GM18951 (cell line): ENCODE measurements around the gene HAT1.

ENCODE experiments used
- POLR2A ChIP-seq: IDR thresholded peaks from 4 replicates; pipeline ENCODE4 v1.6.1; 2011; ENCODE audit warnings: mild to moderate bottlenecking; ENCODE audit not compliant: insufficient read length, insufficient read depth; ENCODE audit errors: extremely low read depth
- in situ Hi-C: fragments of 300-500 bp; cut with MboI; formaldehyde crosslinking; loops from one replicate; pipeline ENCODE4 v1.12.0; 2022; ENCODE audit warnings: low sequenced_read_pairs, mixed read lengths, inconsistent platforms; ENCODE audit not compliant: unreplicated experiment

HAT1 gene

GRCh38 chr2:172009823-172010222 is 87.6 kb downstream of the HAT1 start:
- in situ Hi-C loops = no loop called here
- no peak for TF ChIP-seq POLR2A

GRCh38 chr2:172011812-172012575 is 89.7 kb downstream of the HAT1 start:
- in situ Hi-C loops = no loop called here
- TF ChIP-seq POLR2A = no peak

GRCh38 chr2:172012677-172013391 is 90.6 kb downstream of the HAT1 start:
- no peak for TF ChIP-seq POLR2A
- in situ Hi-C loops = no loop called here

GRCh38 chr2:172013396-172013795 is 91.1 kb downstream of the HAT1 start:
- in situ Hi-C loops = no loop called here
- TF ChIP-seq POLR2A = no peak

- in situ Hi-C loops = no loop called here
- no peak for TF ChIP-seq POLR2A
Observed at GRCh38 chr2:172021074-172021931, 99.0 kb downstream of the HAT1 start.

GRCh38 chr2:172021955-172022354 is 99.7 kb downstream of the HAT1 start:
- in situ Hi-C loops = no loop called here

GRCh38 chr2:172031536-172031935 is 109.3 kb downstream of the HAT1 start:
- no peak for TF ChIP-seq POLR2A

More at GRCh38 chr2:172021955-172022354, 99.7 kb downstream of the HAT1 start:
- TF ChIP-seq POLR2A = no peak

More at GRCh38 chr2:172031536-172031935, 109.3 kb downstream of the HAT1 start:
- in situ Hi-C loops = no loop called here
